Stimulated activated CD4-positive, alpha-beta T cell treated with anti-CD3 and anti-CD28 coated beads, TNF-alpha, amount 100 ng/mL, for 48 hours (primary cell): ENCODE results near the gene CCDC69.

Experiments
- DNase-seq, 3 donors: peaks; one replicate each; pipeline ENCODE4 v3.0.0-alpha.2; 2020; ENCODE audit warnings: low read depth in 3 of 3

The CCDC69 gene

DNA sequence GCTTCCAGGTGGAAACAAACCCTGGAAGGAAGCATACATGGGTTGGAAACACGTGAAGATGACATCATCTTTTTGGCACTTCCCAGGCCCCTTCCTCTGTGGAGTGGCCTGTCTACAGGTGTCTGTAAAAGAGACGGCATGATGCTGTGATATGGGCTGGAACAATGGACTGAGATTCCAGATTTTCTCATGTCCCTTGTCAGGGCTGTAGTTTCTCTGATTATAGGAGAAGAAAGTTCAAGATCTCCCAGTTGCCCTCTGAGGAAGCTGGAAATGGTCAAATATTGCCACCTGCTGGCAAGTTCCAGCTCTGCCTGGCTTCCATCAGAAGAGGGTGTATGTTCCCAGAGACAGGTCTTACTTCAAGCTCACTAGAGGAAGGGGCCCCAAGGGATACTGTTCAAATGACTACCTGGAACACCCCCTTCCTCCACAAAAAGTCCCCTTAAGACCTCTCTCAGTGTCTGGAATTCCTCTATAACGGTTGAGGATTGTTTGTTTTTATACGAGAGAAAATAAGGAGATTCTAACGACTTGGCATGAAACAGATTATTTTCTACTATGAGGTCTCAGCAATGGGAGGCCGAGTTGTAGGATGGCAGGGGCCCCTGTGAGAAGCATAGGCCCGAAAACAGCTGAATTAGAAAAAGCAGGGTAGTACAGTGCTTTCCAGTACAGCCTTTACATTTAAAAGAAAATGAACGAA lies 59.1 kb downstream of the CCDC69 start:
- DNase-seq, result peak in 2 of 3 donors; percentile 54 to 66

- no peak for DNase-seq
Measured at GRCh38 chr5:151162776-151163175, 61.1 kb downstream of the CCDC69 start.

DNA sequence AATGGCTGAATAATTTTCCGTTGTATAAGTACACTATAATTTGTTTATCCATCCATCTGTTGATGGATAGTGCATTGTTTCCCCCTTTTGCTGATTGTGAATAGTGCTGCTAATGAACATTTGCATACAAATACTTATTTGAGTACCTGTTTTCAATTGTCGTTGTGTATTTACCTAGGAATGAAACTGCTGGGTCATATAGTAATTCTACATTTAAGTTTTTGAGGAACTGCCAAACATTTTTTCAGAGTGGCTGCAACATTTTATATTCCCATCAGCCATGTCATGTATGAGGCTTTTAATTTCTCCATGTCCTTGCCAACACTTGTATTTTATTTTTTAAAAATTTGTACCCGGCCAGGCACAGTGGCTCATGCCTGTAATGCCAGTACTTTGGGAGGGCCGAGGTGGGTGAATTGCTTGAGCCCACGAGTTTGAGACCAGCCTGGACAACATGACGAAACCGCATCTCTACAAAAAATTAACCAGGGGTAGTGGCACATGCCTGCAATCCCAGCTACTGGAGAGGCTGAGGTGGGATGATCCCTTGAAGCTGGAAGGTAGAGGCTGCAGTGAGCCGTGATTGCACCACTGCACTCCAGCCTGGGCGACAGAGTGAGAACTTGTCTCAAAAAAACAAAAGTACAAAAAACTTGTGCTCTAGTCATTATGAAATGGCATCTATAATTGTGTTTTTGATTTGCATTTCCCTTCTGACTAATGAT lies 64.1 kb downstream of the CCDC69 start:
- DNase-seq, result no peak

DNA sequence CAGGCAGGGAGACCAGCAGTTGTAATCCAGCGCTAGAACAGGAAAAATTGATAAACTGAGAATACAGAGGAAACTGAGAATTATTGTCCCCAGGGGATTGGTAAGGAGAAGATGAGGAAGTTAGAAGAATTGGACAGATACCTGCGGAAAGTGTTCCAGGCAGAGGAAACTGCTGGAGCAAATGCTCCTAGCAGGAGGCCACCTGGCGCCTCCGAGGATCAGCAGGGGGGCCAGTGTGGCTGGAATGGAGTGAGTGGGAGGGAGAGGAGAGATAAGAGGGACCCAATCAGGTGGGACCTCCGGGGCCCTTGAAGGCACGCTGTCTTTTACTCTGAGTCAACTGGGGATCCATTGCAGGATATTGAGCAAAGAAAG lies 65.6 kb downstream of the CCDC69 start:
- DNase-seq, result no peak

- peak in 2 of 3 donors; percentile 46 to 71 for DNase-seq
Measured at GRCh38 chr5:151157426-151158286, 66.2 kb downstream of the CCDC69 start, which contains the start of gene ANXA6. Gene ANXA6, minus strand, starts transcription at chr5:151157779. Its CDS starts 9,878 bp downstream, at chr5:151147901.

DNA sequence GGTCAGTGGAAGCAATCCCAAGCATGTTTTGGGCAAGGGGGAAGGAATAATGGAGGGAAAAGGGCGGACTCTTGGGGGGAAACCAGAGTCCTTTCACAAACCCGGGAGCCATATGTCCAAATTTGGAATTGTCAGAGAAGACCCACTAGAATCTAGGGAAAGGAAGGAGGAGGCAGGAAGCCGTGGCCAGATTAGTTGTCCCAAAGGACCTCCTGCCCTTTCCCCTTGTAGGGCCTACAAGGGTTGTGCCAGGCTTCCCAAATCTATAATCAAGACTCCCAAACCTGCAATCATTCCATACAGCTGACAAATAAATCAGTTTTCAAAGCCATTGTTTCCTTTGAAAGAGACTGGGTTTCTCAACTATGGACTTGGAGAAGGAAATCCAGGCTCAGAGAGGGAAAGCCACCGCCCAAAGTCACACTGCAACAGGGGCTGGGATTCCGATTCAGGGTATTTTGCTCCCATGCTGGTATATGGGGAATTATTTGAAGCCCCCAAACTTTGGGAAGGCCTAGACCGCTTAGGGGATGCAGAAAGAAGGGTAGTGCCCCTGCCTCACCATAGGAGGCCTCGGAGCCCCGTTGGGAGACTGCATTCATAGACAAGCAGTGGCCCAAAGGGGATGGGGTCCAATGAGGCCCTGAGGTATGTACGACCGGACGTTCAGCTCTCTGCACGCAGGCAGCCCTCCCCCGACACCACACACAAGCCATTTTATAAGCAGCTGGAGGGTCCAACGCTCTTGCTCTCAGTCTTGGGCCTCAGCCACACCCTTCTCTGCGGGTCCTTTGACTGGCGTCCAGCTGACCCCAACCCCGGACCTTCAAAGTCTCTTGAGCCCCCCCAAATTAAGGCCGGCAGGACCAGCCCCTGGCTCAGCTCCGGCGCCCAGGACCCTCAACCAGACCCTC lies 67.1 kb downstream of the CCDC69 start:
- DNase-seq, result no peak

GRCh38 chr5:151155775-151156506 lies 68.0 kb downstream of the CCDC69 start:
- DNase-seq, result no peak

DNA sequence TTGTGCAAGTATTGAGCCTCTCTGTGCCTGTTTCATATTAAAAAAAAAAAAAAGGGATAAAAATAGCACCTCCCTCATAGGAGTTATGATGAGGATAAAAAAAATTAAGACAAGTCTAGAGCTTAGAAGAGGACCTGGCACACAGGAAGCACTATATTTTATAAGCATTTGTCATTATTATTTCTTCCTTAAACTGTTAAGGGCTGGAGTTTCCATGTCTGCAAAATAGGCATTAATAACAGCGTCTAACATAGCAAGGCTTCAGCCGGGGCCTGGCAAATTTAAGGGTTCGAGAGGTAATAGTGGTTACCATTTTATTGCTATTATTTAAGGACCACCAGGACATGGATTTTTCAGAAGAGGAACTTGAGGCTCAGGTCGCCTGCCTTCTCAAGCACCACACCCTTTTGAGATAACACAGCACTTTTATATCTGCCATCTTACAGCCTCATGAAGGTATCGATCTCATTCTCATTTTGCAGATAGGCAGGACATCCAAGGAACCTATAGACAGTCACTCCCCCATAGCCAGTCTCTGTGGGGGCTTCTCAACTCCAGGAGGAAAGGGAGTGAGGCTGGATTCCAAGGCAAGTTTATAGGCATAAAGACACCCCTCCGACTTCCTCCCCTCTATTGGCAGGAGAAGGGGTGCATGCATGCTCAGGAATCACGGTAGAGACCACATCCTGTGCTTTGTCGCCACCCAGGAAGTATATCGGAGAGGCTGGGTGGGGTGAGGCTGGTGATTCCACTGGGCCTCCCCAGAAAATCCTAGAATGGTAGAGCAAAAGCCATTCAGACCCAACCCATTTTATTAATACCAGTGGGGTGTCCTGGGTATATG lies 68.7 kb downstream of the CCDC69 start:
- DNase-seq, result no peak

DNA sequence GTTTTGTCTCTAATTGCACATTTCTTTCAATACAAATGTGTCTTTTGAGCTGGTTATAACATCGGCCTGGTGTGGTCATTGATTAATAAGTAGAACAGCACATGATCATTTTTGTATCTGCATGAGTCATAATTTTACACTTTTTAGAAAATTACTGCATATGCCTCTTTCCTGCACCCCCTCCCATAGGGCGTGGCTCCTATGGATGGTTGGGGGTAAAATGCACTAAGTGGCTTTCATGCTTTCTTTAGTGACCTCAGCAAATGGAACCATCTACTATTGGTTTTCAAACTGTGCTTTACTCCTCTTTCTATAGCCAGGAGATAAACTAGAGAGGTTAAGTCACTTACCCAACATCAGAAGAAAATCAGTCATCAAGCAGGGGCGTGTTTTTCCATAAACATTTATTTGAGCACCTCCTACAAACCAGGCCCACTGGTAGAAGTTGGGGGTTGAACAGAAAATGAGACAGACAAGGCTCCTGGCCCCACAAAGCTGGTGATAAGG lies 70.1 kb downstream of the CCDC69 start:
- no peak for DNase-seq

GRCh38 chr5:151153300-151153699 lies 70.6 kb downstream of the CCDC69 start:
- no peak for DNase-seq

DNA sequence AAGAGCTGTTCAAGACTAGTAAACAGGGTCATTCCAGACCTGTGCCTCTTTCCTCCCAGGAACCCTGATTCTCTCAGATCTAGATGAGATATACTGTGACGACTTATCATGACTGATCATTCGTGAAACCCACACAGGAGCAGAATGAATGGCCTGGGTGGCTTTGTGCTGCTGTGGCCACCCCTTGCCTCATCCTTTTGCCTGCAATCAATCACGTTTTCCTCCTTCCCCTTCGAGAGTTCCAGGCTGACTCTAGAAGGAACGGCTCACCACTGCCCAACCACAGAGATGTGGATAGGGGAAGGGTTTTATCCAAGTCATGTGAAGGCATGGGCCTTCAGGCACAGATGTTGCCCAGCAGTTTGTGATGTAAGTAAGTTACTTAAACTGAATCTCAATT lies 72.1 kb downstream of the CCDC69 start:
- DNase-seq, result peak in 2 of 3 donors; percentile 48 to 67

- no peak for DNase-seq
Measured at GRCh38 chr5:151151263-151151660, 72.6 kb downstream of the CCDC69 start.

DNA sequence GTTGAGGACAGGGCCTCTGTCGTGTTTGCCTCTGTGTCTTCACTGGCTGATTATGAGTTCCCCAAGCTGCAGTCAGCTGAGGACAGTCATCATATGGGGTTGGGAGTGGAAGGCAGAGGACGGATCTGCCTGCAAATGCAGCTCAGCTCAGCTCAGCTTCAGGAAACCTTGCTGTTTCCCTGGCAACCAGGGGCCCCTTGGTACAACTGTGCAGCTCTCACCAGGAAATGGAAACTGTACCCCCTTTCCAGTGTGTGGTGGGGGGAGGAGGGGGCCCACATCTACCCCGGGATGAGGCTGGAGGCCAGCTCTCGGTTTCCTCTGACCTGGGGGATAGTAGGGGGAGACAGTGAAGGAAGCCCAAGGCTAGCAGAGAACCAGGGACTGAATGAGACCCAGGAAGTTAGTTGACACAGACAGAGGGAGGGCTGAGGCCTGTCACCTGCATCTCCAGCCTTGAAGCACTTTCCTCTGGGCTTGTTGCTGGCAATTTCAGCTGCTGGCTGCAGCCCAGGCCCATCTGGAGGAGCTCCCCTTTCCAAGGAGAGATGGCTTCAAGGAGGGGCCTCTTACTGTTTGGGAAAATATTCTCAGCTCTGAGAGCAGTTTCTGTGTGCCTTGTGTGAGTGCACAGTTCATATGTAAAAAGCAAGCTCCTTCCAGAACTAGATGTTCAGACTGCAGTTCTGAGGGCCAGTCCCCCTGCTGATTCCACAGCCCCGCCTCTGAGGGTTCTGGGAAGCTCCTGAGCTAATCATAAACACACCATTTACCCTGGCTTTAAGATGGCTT lies 73.2 kb downstream of the CCDC69 start:
- no peak for DNase-seq

- DNase-seq, result no peak
Measured at GRCh38 chr5:151148583-151148982, 75.3 kb downstream of the CCDC69 start.

DNA sequence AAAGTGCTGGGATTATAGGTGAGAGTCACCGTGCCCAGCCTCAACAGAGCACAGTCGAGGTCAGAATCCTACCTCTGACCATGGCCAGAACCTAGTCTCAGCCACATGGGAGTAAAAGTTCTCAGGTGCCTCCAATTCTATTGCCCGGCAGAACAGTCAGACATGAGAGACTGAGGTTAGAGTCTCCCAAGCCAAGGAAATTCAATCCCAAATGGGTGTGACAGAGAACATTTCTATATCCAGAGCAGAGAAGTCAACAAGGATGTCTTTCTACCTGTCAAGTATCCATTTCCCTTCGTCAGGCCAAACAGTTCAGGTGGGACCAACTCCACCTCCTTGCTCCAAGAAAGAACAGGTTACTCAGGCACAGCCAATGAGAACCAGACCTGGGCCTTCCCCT lies 76.9 kb downstream of the CCDC69 start:
- no peak for DNase-seq

- DNase-seq, result no peak
Measured at GRCh38 chr5:151146061-151146460, 77.8 kb downstream of the CCDC69 start.

DNA sequence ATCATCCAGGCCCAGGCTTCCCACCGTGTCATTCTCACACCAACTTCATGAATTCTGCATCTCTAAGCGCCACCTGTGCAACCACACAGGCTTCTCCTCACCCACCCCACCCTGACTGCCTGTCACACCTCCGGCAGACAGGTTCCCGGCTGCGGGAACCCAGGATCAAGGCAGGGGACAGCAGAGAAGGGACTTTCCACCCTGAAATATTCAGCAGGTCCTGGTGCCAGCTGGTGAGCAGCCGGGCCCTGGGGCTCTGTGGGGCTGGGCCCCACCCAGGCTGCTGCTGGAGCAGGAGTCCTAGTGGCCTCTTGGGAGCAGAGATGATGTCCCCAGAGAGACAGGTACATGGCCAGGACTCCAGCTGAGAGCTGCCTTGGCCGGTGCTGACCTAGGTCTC lies 79.0 kb downstream of the CCDC69 start:
- DNase-seq, result no peak

GRCh38 chr5:151144275-151144674 lies 79.6 kb downstream of the CCDC69 start:
- no peak for DNase-seq

- DNase-seq, result no peak
Measured at GRCh38 chr5:151143645-151144044, 80.2 kb downstream of the CCDC69 start.
